SW 1271 (cell line): ENCODE data around the gene VENTX.
"Not testable (repeated sequence)": the region's sequence is repeated elsewhere in the genome, so short reads cannot be mapped to it uniquely, and the experiment has no call there.

ENCODE experiments used
- DNase-seq, 2 experiments: peaks; one replicate each; lab custom pipeline; 2025; lab: John Stamatoyannopoulos, UW

The VENTX gene

DNA sequence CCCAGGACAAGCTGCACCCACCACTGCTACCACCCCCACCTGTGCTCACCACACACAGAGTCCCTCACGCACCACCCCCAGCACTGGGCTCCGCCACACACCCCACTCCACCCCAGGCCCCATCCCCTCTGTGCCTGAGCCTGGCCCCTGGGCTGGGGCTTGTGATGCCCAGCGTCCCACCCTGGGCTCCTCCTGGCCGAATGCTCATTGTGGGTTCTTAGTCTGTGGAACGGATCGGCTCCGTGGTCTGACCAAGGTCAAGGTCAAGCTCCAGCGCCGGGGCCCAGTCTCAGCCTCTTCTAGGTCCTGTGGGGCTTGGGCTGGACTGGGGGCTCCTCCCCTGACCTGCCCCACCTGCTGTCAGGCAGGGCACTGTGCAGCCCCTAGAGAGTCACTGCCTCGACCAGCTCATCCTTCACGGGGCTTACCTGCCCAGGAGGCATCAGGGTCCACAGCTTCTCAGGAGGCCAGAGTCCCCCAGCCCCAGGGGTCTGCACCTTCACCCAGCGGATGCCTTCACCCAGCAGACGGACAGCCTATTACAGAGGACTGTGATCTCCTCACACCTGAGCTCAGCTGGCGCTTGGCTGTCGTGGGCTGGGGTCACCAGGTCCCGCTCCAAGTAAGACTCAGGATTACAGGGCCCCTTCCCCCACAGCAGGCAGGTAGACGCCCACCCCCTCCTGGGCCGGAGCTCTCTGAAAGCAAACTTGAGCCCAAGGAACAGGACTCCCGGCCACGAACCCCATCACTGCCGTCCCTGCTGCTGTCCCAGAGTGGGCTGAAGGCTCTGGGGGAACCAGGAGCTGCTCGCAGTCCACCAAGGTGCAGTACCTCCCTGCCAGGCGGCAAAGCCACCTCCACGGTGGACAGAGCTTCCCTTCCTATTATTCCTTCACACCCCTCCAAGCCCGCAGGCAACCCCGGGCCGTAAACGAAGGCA lies 22.9 kb upstream of the VENTX start:
- DNase-seq, result no peak

DNA sequence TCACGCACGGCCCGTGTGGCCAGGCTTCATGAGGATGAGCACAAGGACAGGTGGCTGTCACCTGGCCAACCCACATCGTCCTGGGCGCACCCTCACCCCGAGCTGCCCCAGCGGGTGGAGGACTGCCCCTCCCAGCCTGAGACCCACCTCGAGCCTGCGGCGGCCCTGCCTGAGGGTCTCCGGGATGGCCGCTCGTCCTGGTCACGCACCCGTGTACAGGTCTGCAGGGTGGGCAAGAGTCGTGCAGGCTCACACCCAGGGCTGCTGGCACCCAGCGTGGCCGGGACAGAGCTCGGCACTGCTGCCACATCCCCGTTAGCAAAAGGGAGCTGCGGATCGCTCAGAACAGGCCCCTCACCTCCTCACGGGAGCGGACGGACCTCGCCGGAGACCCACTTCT lies 22.1 kb upstream of the VENTX start:
- DNase-seq, result no peak

DNA sequence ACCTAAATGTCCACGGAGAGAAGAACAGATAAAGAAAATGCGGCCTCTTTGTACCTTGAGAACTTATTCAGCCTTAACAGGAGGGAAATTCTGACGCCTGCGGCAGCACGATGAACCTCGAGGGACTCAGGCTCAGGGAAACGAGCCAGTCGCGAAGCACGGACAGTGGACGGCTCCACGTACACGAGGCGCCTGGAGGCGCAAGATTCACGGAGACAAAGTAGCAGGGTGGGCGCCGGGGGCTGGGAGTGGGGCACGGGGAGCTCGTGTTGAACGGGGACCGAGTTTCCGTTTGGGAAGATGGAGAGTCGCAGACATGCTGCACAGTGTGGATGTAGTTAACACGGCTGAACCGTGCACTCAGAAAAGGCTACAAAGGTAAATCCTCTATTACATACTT lies 20.9 kb upstream of the VENTX start:
- no peak for DNase-seq

DNA sequence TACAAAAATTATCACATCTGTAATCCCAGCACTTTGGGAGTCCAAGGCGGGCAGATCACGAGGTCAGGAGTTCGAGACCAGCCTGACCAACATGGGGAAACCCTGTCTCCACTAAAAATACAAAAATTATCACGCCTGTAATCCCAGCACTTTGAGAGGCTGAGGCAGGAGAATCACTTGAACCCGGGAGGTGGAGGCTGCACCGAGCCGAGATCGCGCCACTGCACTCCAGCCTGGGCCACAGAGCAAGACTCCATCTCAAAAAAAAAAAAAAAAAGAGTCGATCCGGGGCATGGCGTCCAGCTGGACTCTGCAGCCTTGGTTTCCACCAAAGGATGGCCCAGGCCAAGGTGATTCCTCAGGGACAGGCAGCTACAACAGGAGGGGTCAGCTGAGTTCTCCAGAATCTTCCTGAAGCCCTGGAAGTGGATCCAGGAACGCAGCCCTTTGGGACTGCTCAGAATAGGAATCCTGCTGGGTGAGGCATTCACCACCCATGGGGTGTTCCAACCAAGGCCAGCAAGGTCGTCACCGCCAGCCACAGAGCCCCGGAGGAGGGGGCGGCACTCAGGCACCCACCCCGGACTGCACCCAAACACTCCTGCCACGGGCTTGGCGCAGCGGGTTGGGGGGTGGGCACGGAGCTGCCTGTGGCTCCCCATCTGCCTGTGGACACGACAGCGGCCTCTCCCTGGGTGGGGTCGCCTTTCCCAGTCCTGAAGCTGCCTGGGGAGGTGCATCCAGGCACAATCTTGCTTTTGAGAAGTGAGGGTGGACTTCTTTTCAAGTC lies 19.7 kb upstream of the VENTX start:
- no peak for DNase-seq

DNA sequence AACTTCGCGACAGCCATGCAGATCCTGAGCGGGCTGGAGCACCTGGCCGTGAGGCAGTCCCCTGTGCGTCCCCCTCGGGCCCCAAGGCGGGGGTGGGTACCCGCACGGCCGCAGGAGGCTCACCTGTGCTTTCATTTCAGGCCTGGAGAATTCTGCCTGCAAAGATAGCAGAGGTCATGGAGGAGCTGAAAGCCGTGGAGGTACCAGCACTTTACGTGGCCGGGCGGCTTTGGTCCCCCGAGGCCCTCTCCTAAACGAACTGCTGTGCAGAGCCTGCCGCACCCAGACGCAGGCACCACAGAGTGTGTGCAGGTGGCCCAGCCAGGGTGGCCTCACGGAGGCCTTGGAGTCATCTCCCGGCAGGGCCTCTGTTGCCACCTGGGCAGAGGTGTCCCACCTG lies 18.8 kb upstream of the VENTX start:
- DNase-seq, result no peak

DNA sequence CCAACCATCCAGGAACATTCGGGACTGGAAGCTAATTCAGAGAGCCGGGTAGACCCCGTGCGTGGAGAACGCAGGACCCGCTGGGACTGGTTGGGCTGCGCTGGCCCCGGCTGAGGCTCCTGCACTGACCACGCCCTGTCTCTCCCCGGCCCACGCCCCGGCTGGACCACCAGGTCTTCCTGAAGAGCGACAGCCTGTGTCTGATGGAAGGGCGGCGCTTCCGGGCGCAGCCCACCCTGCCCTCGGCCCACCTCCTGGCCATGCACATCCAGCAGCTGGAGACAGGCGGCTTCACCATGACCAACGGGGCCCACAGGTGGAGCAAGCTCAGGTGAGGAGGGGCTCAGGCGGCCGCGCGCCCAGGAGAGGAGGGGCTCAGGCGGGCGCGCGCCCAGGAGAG lies 17.9 kb upstream of the VENTX start:
- DNase-seq, result no peak

DNA sequence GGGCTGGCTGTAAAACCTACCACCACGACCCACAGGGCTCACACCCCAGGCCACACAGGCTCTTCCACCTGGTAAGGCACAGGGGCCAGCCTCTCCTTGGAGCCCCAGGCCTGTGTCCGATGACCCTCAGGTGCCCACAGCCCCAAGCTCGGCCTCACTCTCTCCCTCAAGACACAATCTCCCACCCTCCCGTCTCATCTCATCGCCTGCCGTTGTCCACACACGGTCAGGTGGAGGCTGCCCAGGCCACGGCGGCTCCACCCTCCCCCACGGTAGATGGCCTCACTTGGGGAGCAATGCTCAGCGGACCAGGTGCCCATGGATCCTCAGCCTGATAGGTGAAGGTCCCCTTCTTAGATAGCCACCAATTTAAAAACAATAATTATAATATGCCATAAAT lies 16.3 kb upstream of the VENTX start:
- DNase-seq, result no peak

DNA sequence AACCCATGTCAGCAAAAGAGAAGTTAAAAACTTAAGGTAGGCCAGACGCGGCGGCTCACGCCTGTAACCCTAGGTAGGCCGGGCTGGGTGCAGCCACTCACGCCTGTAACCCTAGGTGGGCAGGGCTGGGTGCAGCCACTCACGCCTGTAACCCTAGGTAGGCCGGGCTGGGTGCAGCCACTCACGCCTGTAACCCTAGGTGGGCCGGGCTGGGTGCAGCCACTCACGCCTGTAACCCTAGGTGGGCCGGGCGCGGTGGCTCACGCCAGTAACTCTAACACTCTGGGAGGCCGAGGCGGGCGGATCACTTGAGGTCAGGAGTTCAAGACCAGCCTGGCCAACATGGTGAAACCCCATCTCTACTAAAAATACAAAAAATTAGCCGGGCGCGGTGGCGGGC lies 15.9 kb upstream of the VENTX start:
- not testable (repeated sequence) for DNase-seq

DNA sequence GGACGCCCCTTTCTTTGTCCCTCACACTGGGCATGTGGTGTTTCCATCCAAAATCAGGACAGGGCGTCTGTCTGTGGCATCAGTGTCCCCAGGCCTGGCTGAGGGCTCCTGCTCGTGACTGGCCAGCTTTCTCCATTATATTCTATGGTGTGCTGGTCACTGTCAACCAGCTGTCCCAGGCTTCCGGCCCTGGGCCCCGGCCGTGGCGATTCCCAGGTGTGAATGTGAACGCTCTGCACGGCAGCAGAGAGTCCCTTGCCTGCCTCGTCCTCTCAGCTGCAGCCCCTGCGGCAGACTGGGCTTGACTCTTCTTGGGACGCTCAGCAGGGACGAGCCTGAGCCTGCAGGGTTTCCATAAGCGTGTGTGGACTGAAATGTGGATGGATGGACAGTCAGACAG lies 13.6 kb upstream of the VENTX start:
- DNase-seq, result no peak

DNA sequence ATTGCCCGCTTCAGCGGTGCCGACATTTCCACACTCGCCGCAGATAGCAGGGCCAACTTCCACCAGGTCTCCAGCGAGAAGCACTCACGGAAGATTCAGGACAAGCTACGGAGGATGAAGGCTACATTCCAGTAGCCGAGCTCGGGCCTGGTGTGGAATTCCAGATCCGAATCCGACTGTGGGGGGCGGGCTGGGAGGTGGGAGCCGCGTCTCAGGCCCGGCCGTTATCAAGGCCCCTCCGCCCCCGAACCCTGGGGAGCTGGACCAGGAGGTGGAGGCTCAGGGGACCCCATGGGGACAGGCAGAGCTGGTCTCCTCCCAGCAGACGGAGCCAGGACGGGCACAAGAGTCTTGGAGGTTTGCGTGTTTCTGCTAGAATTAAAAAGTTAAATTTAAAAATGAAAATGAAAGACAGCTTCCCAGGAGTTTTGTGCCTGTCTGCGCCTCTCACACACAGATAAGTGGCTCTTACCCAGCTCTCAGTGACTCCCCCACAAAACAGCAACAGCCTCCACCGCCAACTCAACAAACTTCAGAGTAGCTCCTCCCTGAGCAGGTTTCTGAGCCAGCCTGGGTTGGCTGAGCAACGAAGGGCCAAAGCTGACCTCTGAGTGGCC lies 12.8 kb upstream of the VENTX start:
- no peak for DNase-seq

DNA sequence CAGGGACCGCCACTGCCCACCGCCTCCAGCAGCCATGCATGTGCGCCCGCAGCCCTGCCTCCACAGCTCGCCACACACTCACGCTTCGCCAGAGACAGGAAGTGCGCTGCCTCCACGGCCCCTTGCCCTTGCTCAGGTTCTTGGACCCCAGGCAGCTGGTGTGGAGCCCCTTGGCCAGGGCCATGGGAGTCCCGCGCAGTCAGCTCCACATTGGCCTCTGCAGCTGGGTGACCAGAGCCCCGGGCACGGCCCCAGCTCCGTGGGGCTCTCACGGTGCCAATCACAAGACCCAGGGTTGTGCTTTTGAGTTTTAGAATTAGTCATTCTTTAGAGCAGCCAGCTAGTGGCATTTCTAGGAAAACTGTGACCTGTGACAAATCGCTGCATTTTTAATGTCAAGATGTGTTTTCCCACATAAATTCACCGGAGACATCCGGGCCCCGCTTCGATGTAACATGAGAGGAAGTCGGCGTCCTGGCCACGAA lies 11.9 kb upstream of the VENTX start:
- no peak for DNase-seq

DNA sequence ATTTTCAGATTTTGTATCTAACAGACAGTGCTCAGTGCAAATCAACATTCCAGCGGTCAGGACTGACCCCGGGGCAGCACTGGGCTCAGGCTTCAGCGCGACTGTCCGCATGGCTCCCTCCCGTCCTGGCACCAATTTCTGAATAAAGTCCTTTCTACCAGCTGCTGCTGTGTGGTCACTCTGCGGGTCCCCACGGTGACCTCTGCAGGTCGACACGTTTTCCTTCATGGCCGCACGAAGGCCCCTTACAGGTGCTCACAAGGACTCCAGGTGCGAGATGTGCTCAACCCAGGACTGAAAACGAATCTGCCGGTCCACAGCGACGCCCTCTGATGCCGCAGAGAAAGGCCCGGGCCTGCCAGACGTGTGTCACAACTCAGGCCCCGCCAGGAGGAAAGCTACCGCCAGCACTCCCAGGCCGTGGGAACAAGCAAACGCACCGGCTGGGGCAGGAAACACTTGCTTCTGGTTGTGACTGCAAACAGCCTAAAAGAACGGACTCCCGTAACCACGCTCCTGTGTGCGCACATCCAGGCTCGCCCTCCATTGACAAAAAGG lies 11.3 kb upstream of the VENTX start:
- no peak for DNase-seq

DNA sequence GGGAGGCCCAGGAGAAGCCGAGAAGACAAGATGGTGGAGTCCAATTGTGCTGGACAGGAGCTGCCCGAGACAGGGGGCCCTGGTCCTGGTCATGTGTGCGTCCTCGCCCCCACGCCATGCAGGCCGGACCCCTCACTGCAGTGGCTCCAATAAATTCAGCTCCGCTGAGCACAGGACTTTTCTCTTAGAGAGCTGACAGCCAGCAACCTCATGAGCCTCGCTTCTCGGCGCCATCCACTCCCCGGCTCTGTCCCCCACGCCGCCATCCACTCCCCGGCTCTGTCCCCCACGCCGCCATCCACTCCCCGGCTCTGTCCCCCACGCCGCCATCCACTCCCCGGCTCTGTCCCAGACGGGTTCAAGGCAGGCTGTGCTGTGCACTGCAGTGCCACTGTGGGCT lies 10.4 kb upstream of the VENTX start:
- no peak for DNase-seq

DNA sequence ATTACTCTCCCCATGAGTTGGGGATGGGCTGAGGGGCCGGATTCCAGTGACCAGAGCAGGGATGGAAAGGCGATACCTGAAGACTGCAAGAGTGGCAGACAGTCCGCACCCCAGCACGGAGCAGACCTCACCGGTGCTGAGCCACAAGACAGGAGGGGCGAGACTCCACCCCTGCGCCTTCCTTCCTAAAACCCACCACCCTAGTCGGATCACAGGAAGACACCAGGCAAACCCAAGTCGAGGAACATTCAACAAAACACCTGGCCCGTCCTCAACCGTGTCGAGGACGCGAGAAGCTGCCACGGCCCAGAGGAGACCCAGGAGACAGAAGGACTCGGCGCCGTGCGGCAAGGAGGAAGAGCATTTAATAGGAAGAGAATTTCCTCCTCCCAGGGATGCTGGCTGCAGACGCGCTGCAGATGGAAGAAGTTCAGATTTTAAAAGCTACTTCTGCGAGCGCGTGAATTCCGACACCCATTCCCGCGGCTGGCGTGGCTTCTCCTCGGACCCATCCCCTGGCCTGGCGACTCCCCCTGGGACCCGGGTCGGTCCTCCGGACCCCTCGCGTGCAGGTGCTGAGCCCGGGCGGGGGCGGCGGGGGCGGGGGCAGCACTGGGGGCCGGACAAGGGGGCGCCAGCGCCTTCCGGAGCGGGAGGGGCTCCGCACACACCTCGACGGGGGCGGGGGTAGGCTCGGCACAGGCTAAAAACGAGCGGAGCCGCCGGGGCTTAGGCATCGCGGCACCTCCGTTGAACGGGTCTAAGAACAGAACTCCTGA lies 8.2 kb upstream of the VENTX start:
- no peak for DNase-seq

DNA sequence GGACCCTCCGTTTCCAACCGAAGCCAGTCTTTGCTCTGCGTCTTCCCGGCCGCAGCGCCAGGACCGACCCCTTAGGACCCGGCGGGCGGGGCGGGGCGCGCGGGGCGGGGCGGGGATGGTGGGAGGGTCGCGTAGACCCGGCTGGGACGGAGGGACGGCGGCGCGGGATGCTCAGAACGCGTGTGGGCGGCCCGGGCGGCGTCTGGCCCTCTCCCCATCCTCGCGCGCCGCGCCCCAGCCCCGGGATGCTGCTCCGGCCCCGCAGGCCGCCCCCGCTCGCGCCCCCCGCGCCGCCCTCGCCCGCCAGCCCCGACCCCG lies 7.7 kb upstream of the VENTX start, which contains the start of gene UTF1:
Gene UTF1 (plus strand): TSS at position 174 of the 318 bp plus-strand sequence. CDS start 72 bp downstream, at position 246.
- DNase-seq, result no peak

DNA sequence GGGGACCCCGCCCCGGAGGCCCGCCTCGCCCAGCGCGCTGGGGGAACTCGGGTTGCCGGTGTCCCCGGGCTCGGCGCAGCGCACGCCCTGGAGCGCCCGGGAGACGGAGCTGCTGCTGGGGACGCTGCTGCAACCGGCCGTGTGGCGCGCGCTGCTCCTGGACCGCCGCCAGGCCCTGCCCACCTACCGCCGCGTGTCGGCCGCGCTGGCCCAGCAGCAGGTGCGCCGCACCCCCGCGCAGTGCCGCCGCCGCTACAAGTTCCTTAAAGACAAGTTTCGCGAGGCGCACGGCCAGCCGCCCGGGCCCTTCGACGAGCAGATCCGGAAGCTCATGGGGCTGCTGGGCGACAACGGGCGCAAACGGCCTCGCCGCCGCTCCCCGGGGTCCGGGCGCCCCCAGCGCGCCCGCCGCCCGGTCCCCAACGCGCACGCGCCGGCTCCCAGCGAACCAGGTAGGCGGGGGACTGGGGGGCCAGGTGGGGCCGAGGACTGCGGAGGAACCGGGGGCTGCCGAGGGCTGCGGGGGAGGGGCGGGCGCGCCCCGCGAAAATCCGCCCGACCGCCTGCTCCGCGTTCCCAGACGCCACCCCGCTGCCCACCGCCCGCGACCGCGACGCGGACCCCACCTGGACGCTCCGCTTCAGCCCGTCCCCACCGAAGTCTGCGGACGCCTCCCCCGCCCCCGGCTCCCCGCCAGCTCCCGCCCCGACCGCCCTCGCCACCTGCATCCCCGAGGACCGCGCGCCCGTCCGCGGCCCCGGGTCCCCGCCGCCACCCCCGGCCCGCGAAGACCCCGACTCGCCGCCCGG lies 7.1 kb upstream of the VENTX start:
- no peak for DNase-seq

DNA sequence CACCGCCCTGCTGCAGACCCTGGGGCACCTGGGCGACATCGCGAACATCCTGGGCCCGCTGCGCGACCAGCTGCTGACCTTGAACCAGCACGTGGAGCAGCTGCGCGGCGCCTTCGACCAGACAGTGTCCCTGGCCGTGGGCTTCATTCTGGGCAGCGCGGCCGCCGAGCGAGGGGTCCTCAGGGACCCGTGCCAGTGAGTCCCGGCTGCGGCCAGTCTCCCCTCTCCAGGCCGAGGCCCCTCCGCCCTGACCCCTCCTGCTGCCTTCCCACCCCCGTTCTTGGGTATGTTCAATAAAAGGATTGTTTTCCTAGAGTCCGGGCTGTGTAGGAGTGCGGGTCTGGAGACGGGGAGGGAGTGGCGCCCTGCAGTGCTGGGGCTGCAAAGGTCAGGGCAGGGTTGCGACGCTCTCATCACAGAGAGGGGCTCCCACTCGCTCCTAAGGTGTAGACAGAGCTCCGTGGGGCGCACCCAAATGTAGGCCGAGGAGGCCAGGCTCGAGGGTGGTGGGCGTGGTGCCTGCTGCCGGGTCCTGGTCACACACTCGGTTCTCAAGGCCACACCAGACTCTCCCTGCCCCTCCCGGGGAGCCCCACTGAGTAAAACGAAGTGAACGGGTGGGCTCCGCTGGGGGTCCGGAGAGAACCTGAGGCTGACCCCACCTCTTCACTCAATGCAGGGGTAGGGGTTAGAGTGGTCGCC lies 6.3 kb upstream of the VENTX start:
- DNase-seq, result no peak

DNA sequence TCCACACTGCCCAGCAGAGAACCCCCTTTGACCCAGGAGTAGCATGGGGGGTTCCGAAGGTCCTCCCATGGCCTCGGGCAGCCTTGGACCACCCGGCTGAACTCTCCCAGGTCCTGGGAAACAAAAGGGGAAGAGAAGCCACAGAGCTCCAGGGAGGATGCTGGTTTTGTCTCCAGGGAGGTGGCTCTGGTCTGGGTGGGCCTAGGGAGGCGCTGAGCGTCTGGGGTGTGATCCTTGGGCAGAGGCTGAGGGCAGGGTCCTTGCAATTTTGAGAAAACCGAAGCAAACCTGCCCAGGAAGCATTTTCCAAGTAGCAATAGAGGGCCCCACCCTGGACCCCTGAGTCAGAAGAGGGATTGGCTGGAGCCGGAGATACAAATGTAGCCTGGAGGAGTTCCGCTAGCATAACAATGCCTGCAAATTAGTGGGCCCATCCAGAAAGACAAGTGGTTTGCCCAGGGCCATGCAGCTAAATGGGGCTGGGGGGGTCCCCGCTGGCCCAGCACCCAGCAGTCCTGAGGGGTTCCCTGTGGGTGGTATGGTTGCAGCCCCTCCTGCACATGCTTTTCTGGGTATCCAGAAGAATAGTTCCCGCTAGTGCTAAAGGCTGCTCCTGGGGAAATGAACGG lies 5.6 kb upstream of the VENTX start:
- no peak for DNase-seq

DNA sequence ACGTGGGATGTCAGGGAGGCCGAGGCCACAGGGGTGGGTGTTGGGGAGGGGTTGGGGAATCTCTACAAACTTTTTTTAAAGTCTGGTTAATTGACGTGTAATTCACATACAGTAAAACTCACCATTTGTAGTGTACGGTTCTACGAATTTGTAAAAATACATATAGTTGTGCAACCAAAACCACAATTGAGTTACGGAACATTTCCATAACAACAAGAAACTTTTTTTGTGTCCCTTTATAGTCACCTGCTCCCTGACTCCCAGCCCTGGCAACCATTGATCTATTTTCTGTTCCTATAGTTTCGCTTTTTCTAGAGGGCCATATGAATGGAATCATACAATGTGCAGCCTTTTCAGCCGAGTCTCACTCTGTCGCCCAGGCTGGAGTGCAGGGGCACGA lies 2.9 kb upstream of the VENTX start:
- not testable (repeated sequence) for DNase-seq
